CD14-positive monocyte (primary cell): Measurements from ENCODE around the gene SV2B. TPM values are rescaled to one million over a fixed set of nuclear protein-coding genes. Genes with fewer than 3 reads are reported as not detected.
A peak's percentile ranks its signal among the peaks of the same experiment; 100 is the strongest.

Experiments
- DNase-seq, 3 donors: peaks; one replicate each; pipeline ENCODE4 v3.0.0-alpha.2; 2011 to 2022
- H2AFZ ChIP-seq: 2 replicates; pipeline ENCODE4 v1.6.0; 2012; ENCODE audit warnings: mild to moderate bottlenecking, low read depth, low read length, inconsistent platforms; ENCODE audit not compliant: insufficient read depth, poor library complexity, severe bottlenecking
- H3K27ac ChIP-seq, 2 donors: 1 replicate in 1 of 2; 2 replicates in 1 of 2; pipeline ENCODE4 v1.5.1; 2012 to 2013; ENCODE audit warnings: low read length in 2 of 2, control low read depth in 1 of 2, inconsistent platforms in 1 of 2, low read depth in 1 of 2, mild to moderate bottlenecking in 1 of 2
- H3K27me3 ChIP-seq, 2 donors: one replicate each; pipeline versions ENCODE4 v1.6.0 to v1.6.1; 2011 to 2013; ENCODE audit warnings: low read length in 2 of 2; ENCODE audit not compliant: control insufficient read depth in 2 of 2, insufficient read depth in 2 of 2
- H3K36me3 ChIP-seq, 2 donors: replicated peaks in 1 of 2; 1 replicate in 1 of 2; 2 replicates in 1 of 2; pipeline versions ENCODE4 v1.5.1 to v1.6.1; 2012 to 2013; ENCODE audit warnings: low read length in 2 of 2, control low read depth in 1 of 2, inconsistent platforms in 1 of 2, mild to moderate bottlenecking in 1 of 2; ENCODE audit not compliant: insufficient read depth in 2 of 2, control insufficient read depth in 1 of 2
- H3K4me1 ChIP-seq, 2 donors: 1 replicate in 1 of 2; 2 replicates in 1 of 2; pipeline versions ENCODE4 v1.5.1 to v1.6.1; 2012 to 2013; ENCODE audit warnings: low read length in 2 of 2, control low read depth in 1 of 2, inconsistent platforms in 1 of 2, mild to moderate bottlenecking in 1 of 2, moderate library complexity in 1 of 2; ENCODE audit not compliant: insufficient read depth in 2 of 2, control insufficient read depth in 1 of 2
- H3K4me2 ChIP-seq: replicated peaks from 2 replicates; pipeline ENCODE3; 2012; ENCODE audit warnings: low read length, moderate library complexity, mild to moderate bottlenecking; ENCODE audit not compliant: poor library complexity, severe bottlenecking; ENCODE audit errors: extremely low read depth
- H3K4me3 ChIP-seq, 3 experiments: fragments of 200-600 bp in 1 of 3; sonication (generic) in 1 of 3; replicated peaks in 1 of 3; 1 replicate in 2 of 3; 2 replicates in 1 of 3; pipeline ENCODE4 v1.5.1; 2011 to 2013; ENCODE audit warnings: low read length in 3 of 3, mild to moderate bottlenecking in 3 of 3, control low read depth in 2 of 3, low read depth in 2 of 3, inconsistent platforms in 1 of 3, moderate library complexity in 1 of 3
- H3K79me2 ChIP-seq: 2 replicates; pipeline ENCODE4 v1.6.0; 2012; ENCODE audit warnings: mild to moderate bottlenecking, control low read depth, inconsistent platforms, low read length, moderate library complexity; ENCODE audit not compliant: insufficient read depth
- H3K9ac ChIP-seq: 2 replicates; pipeline ENCODE4 v1.6.0; 2017; ENCODE audit warnings: low read length, mild to moderate bottlenecking; ENCODE audit not compliant: insufficient read depth, poor library complexity, severe bottlenecking
- H3K9me3 ChIP-seq, 2 donors: replicated peaks in 1 of 2; 1 replicate in 1 of 2; 2 replicates in 1 of 2; pipeline versions ENCODE4 v1.5.1 to v1.6.1; 2012 to 2013; ENCODE audit warnings: low read length in 2 of 2, control low read depth in 1 of 2; ENCODE audit not compliant: control insufficient read depth in 1 of 2, insufficient read depth in 1 of 2
- H4K20me1 ChIP-seq: 2 replicates; pipeline ENCODE4 v1.6.0; 2012; ENCODE audit warnings: mild to moderate bottlenecking, low read length, control low read depth, moderate library complexity; ENCODE audit not compliant: insufficient read depth
- H3K27ac Mint-ChIP-seq, 7 donors: one replicate each; pipeline ENCODE4 v1.8.0; 2020; ENCODE audit warnings: mild to moderate bottlenecking in 7 of 7, mixed read lengths in 7 of 7, moderate library complexity in 6 of 7, inconsistent platforms in 2 of 7
- H3K27me3 Mint-ChIP-seq, 3 donors: one replicate each; pipeline ENCODE4 v1.8.0; 2021 to 2022; ENCODE audit warnings: low read depth in 3 of 3, mild to moderate bottlenecking in 3 of 3, mixed read lengths in 3 of 3, moderate library complexity in 3 of 3, inconsistent platforms in 1 of 3
- H3K36me3 Mint-ChIP-seq, 2 donors: one replicate each; pipeline ENCODE4 v1.8.0; 2020; ENCODE audit warnings: mixed read lengths in 2 of 2, inconsistent platforms in 1 of 2, mild to moderate bottlenecking in 1 of 2
- H3K4me1 Mint-ChIP-seq: one replicate; pipeline ENCODE4 v1.8.0; 2020; ENCODE audit warnings: mild to moderate bottlenecking, mixed read lengths
- H3K4me3 Mint-ChIP-seq, 2 donors: one replicate each; pipeline ENCODE4 v1.8.0; 2020; ENCODE audit warnings: mild to moderate bottlenecking in 2 of 2, mixed read lengths in 2 of 2, moderate library complexity in 1 of 2
- H3K9me3 Mint-ChIP-seq, 7 donors: one replicate each; pipeline ENCODE4 v1.8.0; 2020 to 2022; ENCODE audit warnings: mixed read lengths in 7 of 7, mild to moderate bottlenecking in 6 of 7, moderate library complexity in 6 of 7, inconsistent platforms in 2 of 7
- WGBS: methylation state at CpG from one replicate; pipeline ENCODE4 v1.1.5; 2013; ENCODE audit warnings: missing lambda C conversion rate; ENCODE audit not compliant: insufficient coverage; 5-methylcytosine and 5-hydroxymethylcytosine counted together
- intact Hi-C, 2 donors: fragments of 100-400 bp; cut with micrococcal nuclease; formaldehyde crosslinking; loops; one replicate each; pipeline versions ENCODE4 v1.15.0 to v1.15.1; 2023
- polyA plus RNA-seq, 3 donors: library from polyadenylated mRNA; depleted of rRNA in 1 of 3; unstranded in 2 of 3; stranded (reverse) in 1 of 3; fragments of 300-500 nt in 2 of 3; fragments of >200 nt in 1 of 3; fragmentation: Illumina TruSeq in 2 of 3; gene quantifications; 1 replicate in 2 of 3; 2 replicates in 1 of 3; pipeline ENCODE4 v1.2.3, GENCODE V29; 2012 to 2021
- TF ChIP-seq, protein P1 (sequence below): fragments of 200-600 bp; IDR thresholded peaks from one replicate; pipeline ENCODE4 v1.8.0; 2022; ENCODE audit warnings: antibody characterized with exemption, mild to moderate bottlenecking

Gene SV2B
- polyA plus RNA-seq, 3 donors: not detected

DNA sequence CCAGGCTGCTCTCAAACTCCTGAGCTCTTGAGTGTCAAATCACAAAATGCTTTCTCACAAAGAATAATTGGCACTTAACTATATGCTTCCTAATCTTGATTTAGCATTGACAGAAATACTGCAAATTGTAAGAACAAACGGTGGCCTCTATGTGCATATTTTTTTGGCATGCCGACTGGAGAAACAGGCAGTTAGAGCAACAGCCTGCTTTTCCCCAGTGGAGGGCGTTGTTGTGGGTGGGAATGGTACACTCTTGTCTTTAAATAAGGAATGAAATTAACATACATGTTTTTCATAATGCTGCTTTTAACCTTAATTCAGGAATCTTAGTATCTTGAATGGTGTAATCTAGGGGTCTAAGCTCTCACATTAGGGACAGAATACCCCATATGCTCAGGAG, 31.1 kb upstream of the SV2B start:
- Histone ChIP-seq H3K27me3 (peaks cover 2 to 3% of the 10 kb centered on the region in 2 donors), H3K4me3 (no peak overlapping the region), H3K4me1 (no peaks in the 10 kb centered on the region), H3K9ac (no peak overlapping the region), H4K20me1 (no peaks in the 10 kb centered on the region), H3K27ac (no peak overlapping the region), H3K36me3 (no peaks in the 10 kb centered on the region), H3K9me3 (peaks cover 8% of the 10 kb centered on the region in 2 donors), H2AFZ (no peak overlapping the region), H3K4me2 (no peak overlapping the region), H3K79me2 (no peaks in the 10 kb centered on the region)
- TF ChIP-seq, protein P1, sequence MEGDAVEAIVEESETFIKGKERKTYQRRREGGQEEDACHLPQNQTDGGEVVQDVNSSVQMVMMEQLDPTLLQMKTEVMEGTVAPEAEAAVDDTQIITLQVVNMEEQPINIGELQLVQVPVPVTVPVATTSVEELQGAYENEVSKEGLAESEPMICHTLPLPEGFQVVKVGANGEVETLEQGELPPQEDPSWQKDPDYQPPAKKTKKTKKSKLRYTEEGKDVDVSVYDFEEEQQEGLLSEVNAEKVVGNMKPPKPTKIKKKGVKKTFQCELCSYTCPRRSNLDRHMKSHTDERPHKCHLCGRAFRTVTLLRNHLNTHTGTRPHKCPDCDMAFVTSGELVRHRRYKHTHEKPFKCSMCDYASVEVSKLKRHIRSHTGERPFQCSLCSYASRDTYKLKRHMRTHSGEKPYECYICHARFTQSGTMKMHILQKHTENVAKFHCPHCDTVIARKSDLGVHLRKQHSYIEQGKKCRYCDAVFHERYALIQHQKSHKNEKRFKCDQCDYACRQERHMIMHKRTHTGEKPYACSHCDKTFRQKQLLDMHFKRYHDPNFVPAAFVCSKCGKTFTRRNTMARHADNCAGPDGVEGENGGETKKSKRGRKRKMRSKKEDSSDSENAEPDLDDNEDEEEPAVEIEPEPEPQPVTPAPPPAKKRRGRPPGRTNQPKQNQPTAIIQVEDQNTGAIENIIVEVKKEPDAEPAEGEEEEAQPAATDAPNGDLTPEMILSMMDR: no peak
- WGBS: no CpG with 5 or more reads among the region's 3 CpGs
- Mint-ChIP-seq H3K27ac (no peak overlapping the region), H3K4me3 (no peak overlapping the region), H3K27me3 (peaks cover 9 to 19% (median 12%) of the 10 kb centered on the region in 3 donors), H3K36me3 (no peaks in the 10 kb centered on the region), H3K9me3 (peaks cover 4 to 9% (median 8%) of the 10 kb centered on the region in 7 donors), H3K4me1 (peaks cover 5% of the 10 kb centered on the region)
- no peak for DNase-seq
- intact Hi-C loops: no loop called here

DNA sequence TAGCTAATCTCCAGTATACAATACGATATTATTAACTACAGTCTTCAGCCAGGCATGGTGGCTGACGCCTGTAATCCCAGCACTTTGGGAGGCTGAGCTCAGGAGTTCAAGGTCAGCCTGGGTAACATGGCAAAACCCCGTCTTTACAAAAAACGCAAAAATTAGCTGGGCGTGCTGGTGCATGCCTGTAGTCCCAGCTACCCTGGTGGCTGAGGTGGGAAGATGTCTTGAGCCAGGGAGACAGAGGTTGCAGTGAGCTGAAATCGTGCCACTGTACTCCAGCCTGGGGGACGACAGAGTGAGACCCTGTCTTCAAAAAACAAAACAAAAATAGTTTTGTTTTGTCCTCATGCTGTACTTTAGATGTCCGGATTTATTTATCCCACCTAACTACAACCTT, 29.2 kb upstream of the SV2B start:
- H3K4me3 Mint-ChIP-seq: peak overlapping the region in 1 of 2 donors; percentile 18
- peak overlapping the region in 1 of 7 donors; percentile 28 for H3K27ac Mint-ChIP-seq
- no peak overlapping the region for H3K4me3 ChIP-seq
- H3K27me3 ChIP-seq: peaks cover 2 to 3% of the 10 kb centered on the region in 2 donors
- H3K36me3 ChIP-seq: no peaks in the 10 kb centered on the region
- H3K27ac ChIP-seq: no peak overlapping the region
- TF ChIP-seq, protein P1: no peak
- no peak overlapping the region for H3K4me2 ChIP-seq
- H3K9me3 ChIP-seq: no peaks in the 10 kb centered on the region
- H3K36me3 Mint-ChIP-seq: no peaks in the 10 kb centered on the region
- WGBS: 95% methylated on average over 5 of the region's 8 CpGs
- intact Hi-C loops: no loop called here
- H4K20me1 ChIP-seq: no peaks in the 10 kb centered on the region
- DNase-seq: no peak
- no peak overlapping the region for H2AFZ ChIP-seq
- H3K9ac ChIP-seq: no peak overlapping the region
- peaks cover 0 to 2% (median 0%) of the 10 kb centered on the region in 7 donors for H3K9me3 Mint-ChIP-seq
- H3K4me1 Mint-ChIP-seq: peaks cover 8% of the 10 kb centered on the region
- no peaks in the 10 kb centered on the region for H3K79me2 ChIP-seq
- peaks cover 9 to 19% (median 12%) of the 10 kb centered on the region in 3 donors for H3K27me3 Mint-ChIP-seq
- no peaks in the 10 kb centered on the region for H3K4me1 ChIP-seq
